Measurements from ENCODE around the gene C1RL.

DNA sequence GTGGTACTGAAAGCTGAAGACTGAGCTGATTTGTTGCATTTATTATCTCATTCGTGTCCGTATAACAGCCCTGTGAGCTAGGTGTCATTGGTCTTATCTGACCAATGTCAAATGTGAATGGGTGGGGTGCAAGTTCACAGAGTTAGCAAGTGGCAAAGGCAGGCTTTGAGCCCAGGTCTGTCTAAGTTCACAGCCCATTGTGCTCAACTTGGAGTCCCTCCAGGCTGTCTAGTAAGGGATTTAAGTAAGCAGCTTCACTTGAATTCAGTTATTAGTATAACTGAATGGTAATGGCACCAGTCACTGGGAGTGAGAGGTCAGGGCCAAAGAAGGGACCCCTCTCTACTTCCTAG lies 40.0 kb downstream of the C1RL start:
- no peak for TF ChIP-seq POLR2AphosphoS5 (IDR thresholded peaks at IDR 0.05; ENCODE audit: low read depth)
- no peak for TF ChIP-seq CTCF (IDR thresholded peaks at IDR 0.05; ENCODE audit: insufficient read depth, low read length)

Data from HL-60 (cell line).